LNCAP (cell line): Measurements from ENCODE around the gene ADAMTS7.

Experiments used
- TF ChIP-seq, protein P1 (sequence below): fragments of 450-650 bp; IDR thresholded peaks from 2 replicates; pipeline ENCODE4 v1.5.1; 2017; ENCODE audit warnings: mild to moderate bottlenecking

Gene ADAMTS7

DNA sequence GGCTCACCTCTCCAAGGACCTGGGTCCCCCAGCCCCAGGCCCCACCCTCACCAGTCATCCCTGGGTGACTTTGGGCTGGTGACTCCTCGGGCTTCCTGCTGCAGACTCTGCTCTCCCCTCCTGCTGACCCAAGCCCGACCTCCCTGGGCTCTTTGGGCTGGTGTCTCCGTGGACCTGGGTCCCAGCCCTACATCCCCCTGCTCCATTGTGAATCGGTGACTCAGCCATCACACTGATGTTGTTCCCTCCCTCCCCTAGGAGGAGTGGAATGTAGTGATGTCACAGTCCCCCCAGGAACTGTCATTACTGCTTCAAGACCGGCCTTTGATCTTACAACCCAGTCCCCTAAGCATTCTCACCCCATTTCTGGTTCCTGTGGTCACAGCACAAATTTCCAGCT is 83.7 kb downstream of the ADAMTS7 start:
- TF ChIP-seq, protein P1, sequence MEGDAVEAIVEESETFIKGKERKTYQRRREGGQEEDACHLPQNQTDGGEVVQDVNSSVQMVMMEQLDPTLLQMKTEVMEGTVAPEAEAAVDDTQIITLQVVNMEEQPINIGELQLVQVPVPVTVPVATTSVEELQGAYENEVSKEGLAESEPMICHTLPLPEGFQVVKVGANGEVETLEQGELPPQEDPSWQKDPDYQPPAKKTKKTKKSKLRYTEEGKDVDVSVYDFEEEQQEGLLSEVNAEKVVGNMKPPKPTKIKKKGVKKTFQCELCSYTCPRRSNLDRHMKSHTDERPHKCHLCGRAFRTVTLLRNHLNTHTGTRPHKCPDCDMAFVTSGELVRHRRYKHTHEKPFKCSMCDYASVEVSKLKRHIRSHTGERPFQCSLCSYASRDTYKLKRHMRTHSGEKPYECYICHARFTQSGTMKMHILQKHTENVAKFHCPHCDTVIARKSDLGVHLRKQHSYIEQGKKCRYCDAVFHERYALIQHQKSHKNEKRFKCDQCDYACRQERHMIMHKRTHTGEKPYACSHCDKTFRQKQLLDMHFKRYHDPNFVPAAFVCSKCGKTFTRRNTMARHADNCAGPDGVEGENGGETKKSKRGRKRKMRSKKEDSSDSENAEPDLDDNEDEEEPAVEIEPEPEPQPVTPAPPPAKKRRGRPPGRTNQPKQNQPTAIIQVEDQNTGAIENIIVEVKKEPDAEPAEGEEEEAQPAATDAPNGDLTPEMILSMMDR, result no peak

DNA sequence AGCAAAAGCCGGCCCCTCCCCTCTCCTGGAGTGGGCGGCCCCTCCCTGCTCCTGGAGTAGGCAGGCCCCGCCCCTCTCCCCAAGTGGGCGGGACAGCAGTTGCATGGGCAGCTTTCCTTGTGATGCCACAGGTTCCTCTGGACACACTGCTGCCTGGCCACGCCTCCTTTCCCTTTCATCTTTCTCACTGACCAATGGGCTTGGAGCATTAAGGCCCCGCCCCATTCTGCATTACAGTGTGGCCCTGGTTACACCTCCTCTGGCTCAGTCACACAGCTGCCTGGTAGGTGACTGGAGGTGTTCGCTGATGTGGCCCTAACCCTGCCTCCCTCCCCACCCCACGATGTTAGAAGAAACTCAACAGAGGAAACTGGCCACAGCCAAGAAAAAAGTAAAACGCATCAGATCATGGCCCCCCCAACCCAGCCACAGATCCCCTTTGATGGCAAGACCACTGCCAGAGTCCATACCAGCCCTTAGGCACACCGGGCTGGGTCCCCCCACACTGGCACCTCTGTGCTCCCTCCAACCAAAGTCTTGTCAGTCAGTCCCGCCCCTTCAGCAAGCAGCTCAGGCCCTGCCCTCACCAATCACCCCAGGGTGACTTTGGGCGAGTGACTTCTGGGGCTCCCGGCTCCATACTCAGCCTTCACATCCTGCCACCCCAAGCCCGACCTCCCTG is 84.3 kb downstream of the ADAMTS7 start:
- TF ChIP-seq, protein P1, result no peak

DNA sequence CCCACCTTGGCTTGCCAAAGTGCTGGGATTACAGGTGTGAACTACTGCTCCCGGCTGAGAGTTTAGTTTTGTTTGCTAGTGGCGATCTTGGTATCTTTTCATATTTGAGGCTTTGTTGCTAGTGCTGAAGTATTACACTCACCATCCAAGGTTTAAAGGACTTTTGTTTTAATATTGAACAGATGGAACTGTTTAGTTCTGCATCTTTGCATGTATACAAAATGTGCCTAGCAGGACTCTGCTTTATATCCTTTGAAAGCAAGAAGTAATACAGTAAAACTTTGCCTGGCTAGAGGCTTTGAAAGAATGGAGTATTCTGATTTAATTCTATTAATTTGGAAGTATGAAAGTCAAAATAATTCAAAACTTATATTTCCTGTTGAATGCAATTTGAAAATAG is 92.4 kb downstream of the ADAMTS7 start:
- TF ChIP-seq, protein P1, result no peak

DNA sequence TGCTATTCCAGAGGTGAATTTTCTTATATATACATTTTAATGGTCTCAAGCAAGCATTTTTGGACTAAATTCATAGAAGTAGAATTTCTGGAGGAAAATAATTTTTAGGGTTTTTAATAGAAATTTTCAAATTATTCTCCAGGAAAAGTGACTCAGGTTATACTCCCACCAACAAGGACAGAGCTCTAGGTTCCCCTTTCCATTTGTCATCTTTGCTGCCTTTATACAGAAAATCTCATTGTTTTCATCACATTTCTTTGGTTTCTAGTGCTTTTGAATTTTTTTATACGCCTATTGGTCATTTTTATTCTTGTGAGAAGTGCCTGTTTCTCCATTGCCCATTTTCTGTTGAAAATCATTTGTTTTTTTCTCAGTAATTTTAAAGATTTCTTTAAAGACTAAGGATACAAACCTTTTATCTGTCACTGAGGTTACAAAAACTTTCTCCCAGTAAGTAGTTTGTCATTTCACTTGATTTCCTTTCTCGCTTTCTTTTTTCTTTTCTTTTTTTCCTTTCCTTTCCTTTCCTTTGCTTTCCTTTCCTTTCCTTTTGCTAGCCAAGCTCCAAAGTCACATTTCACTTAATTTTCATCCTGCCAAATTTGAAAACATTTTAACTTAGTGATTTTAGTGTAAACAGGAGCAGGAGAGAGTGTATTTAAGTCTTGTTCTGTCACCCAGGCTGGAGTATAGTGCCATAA is 93.2 kb downstream of the ADAMTS7 start:
- TF ChIP-seq, protein P1, result no peak

DNA sequence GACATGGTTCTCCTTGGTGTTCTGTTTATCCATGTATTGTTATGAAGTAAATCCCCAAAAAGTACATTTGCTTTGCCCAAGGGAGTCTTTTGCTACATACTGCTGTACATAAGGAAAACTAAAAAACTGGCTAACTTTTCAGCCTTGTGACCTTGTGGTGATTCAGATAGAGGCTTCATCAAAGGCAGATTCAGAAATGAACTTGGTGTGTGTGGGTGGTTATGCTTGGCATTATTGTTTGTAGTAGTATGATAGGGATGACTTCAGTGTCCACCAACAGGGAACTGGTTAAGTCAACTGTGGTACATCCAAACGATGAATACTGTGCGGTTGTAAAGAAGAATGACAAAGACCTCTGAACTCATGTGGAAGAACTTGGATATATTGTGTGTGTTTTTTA is 94.6 kb downstream of the ADAMTS7 start:
- TF ChIP-seq, protein P1, result no peak

DNA sequence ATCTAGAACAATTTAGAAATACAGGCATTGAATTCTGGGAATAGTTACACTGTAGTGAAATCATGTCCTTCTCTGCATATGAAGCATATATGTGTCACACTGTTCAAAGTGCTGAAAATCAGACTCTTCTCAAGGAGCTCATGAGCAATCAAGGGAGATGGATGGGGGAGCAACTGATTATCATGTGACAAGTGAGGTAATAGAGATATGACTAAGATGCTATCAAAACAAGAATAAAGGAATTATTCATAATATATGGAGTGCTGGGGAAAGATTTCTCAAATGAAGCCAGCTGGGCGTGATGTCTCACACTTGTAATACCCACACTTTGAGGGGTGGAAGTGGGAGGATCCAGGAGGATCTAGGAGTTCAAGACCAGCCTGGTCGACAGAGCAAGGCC is 95.3 kb downstream of the ADAMTS7 start:
- TF ChIP-seq, protein P1, result no peak

DNA sequence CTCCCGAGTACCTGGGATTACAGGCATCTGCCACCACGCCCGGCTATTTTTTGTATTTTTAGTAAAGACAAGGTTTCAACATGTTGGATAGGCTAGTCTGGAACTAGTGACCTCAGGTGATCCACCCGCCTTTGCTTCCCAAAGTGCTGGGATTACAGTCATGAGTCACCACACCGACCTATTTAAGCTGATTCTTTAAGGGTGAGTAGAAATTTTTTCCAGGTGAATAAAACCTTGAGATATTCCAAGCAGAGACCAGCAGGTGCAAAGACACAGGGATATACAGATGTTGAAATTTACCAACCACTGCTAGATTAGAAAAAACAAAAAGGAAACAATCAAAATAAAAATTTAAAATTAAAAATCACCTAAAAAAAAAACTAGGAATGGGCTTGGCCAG is 95.8 kb downstream of the ADAMTS7 start:
- TF ChIP-seq, protein P1, result no peak
